Neutrophil (primary cell): Measurements from ENCODE around the gene NFATC2.

ENCODE experiments used
- H3K27ac ChIP-seq: fragments of 200-600 bp; sonication (generic); 2 replicates; pipeline ENCODE4 v1.5.1; 2016; ENCODE audit warnings: mild to moderate bottlenecking, moderate library complexity
- H3K27me3 ChIP-seq: fragments of 200-600 bp; sonication (generic); 2 replicates; pipeline ENCODE4 v1.6.0; 2016; ENCODE audit warnings: mild to moderate bottlenecking
- H3K36me3 ChIP-seq: fragments of 200-600 bp; sonication (generic); 2 replicates; pipeline ENCODE4 v1.5.1; 2017
- H3K4me1 ChIP-seq, 2 experiments: fragments of 200-600 bp in 1 of 2; sonication (generic) in 1 of 2; 1 replicate in 1 of 2; 2 replicates in 1 of 2; pipeline versions ENCODE4 v1.5.1 to v1.6.1; 2013 to 2016; ENCODE audit warnings: low read depth in 1 of 2, low read length in 1 of 2, mild to moderate bottlenecking in 1 of 2, moderate library complexity in 1 of 2; ENCODE audit not compliant: control insufficient read depth in 1 of 2, insufficient read depth in 1 of 2
- H3K4me3 ChIP-seq, 2 experiments: fragments of 200-600 bp in 1 of 2; sonication (generic) in 1 of 2; 1 replicate in 1 of 2; 2 replicates in 1 of 2; pipeline ENCODE4 v1.5.1; 2013 to 2016; ENCODE audit warnings: low read depth in 1 of 2, low read length in 1 of 2, mild to moderate bottlenecking in 1 of 2, moderate library complexity in 1 of 2
- H3K9me3 ChIP-seq: fragments of 200-600 bp; sonication (generic); 2 replicates; pipeline ENCODE4 v1.5.1; 2016
- TF ChIP-seq, protein P1 (sequence below): fragments of 200-600 bp; sonication (generic); IDR thresholded peaks from 2 replicates; pipeline ENCODE4 v1.5.1; 2016; ENCODE audit warnings: antibody characterized with exemption

The NFATC2 gene

DNA sequence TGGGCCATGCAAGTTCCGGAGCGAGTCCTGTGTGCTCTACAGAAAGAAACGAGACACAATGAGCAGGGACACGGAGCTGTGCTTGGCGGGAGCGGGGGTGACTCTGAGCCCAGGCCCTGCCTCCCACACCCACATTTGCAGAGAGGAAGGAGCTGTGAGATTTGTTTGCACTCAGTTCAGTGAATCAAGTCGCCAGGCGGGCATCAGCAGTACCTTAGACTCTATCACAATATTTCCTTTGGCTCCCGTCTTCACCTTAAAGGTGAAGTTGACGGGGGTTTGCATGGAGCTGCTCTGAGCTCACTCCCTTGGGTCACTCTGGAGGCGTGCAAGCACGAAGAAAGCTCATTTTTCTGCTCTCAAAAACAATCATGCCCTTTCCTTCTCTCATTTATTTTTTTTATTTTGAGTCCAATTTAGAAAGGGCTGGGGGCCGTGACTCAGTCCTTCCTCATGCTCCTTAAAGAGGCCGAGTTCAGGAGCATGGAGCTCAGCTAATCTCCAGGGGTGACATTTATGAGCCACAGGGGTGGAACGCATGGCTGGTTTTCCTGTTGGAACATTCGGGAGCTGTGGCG, 188.2 kb downstream of the NFATC2 start:
- Histone ChIP-seq H3K27ac (no peak overlapping the region), H3K27me3 (no peaks in the 10 kb centered on the region), H3K4me1 (no peaks in the 10 kb centered on the region), H3K4me3 (no peak overlapping the region), H3K36me3 (no peaks in the 10 kb centered on the region), H3K9me3 (no peaks in the 10 kb centered on the region)
- TF ChIP-seq, protein P1, sequence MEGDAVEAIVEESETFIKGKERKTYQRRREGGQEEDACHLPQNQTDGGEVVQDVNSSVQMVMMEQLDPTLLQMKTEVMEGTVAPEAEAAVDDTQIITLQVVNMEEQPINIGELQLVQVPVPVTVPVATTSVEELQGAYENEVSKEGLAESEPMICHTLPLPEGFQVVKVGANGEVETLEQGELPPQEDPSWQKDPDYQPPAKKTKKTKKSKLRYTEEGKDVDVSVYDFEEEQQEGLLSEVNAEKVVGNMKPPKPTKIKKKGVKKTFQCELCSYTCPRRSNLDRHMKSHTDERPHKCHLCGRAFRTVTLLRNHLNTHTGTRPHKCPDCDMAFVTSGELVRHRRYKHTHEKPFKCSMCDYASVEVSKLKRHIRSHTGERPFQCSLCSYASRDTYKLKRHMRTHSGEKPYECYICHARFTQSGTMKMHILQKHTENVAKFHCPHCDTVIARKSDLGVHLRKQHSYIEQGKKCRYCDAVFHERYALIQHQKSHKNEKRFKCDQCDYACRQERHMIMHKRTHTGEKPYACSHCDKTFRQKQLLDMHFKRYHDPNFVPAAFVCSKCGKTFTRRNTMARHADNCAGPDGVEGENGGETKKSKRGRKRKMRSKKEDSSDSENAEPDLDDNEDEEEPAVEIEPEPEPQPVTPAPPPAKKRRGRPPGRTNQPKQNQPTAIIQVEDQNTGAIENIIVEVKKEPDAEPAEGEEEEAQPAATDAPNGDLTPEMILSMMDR = no peak

DNA sequence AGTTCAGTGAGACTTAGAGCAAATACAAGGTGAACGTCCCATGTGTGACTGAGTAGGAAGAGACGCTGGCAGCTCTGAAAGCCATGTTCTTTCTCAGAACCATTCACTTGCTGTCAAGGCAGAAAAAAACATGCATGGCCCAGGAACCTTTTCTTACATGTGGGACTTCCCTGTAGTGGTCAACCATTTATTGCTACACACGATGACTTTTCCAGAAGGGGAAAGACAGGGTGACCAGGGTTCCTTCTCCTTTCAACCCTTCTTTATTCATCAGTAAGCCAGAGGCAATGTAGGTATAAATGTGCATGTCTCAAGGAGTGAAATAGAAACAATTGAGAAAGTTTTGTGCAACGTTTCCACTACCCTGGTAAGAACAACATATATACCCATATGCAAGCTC, 189.0 kb downstream of the NFATC2 start:
- Histone ChIP-seq H3K4me1 (no peaks in the 10 kb centered on the region), H3K27ac (no peak overlapping the region), H3K27me3 (no peaks in the 10 kb centered on the region), H3K9me3 (no peaks in the 10 kb centered on the region), H3K36me3 (no peaks in the 10 kb centered on the region), H3K4me3 (no peak overlapping the region)
- TF ChIP-seq, protein P1 = no peak

DNA sequence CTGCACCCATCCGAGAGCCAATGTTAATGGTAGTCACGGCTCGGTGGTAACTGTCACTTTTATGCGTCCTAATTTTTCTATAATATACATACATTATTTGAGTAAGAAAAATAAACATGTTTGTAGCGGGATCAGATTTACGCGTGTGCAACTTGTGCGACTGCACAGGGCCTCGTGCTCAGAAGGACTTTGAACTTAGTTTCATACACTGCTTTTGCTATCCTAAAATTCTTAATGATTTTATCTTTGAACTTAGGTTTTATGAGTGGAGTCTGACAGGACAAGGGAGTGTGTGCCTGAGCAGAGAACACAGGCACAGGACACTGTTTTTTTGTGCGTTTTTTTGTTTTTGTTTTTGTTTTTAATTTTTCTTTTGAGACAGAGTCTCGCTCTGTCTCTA, 189.7 kb downstream of the NFATC2 start:
- TF ChIP-seq, protein P1 = no peak
- H3K27me3 ChIP-seq = no peaks in the 10 kb centered on the region
- H3K4me3 ChIP-seq = no peak overlapping the region
- H3K27ac ChIP-seq = no peak overlapping the region
- H3K4me1 ChIP-seq = no peaks in the 10 kb centered on the region
- no peaks in the 10 kb centered on the region for H3K36me3 ChIP-seq
- H3K9me3 ChIP-seq = no peaks in the 10 kb centered on the region

DNA sequence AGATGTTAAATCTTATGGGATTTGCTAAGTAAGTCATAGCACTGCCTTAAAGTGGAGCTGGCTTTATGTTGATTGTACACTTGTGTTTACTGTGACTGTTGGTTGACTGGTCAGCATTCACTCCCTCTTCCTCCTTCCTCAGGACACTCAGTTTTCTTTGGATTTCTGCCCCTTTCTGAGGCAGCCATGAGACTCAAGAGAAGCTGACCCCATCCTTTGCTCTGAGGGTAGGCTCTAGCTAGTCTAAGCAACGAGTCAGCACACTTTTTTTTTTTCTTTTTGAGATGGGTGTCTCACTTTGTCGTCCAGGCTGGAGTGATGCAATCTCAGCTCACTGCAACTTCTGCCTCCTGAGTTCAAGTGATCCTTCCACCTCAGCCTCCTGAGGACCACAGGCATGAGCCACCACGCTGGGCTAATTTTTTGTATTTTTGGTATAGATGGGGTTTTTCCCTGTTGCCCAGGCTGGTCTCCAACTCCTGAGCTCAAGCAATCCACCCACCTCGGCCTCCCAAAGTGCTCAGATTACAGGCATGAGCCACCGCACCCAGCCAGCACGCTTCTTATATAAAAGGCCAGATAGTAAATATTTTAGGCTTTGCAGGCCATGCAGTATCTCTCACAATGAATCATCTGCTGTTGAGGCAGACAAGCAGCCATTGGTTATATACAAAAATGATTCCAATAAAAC, 191.4 kb downstream of the NFATC2 start:
- H3K27ac ChIP-seq = no peak overlapping the region
- no peak overlapping the region for H3K4me3 ChIP-seq
- no peaks in the 10 kb centered on the region for H3K9me3 ChIP-seq
- H3K36me3 ChIP-seq = no peaks in the 10 kb centered on the region
- no peaks in the 10 kb centered on the region for H3K4me1 ChIP-seq
- no peaks in the 10 kb centered on the region for H3K27me3 ChIP-seq
- TF ChIP-seq, protein P1 = no peak

DNA sequence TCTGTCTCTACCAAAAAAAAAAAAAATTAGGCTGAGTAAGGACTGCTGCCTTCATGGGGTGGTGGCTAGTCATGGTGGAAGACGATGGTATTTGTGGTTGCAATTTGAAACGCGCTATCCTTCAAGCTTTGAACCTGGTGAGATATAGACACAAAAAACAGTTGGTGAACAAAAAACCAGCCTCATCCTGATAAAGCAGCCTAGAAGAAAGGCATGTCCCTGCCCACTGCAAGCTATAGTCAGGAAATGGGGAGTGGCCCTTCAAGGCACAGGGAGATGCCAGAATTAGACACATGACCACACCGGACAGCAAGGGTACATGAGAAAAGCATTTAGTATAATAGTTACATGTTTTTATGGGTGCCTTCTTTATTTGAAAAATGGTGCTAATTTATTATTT, 193.6 kb downstream of the NFATC2 start:
- no peaks in the 10 kb centered on the region for H3K27me3 ChIP-seq
- H3K9me3 ChIP-seq = no peaks in the 10 kb centered on the region
- TF ChIP-seq, protein P1 = no peak
- H3K27ac ChIP-seq = no peak overlapping the region
- H3K4me1 ChIP-seq = no peaks in the 10 kb centered on the region
- no peak overlapping the region for H3K4me3 ChIP-seq
- H3K36me3 ChIP-seq = no peaks in the 10 kb centered on the region
